Metanephros (tissue), 2 donors: ENCODE data around the gene PSMC2. TPM values are rescaled to one million over a fixed set of nuclear protein-coding genes. Genes with fewer than 3 reads are reported as not detected.

Source experiments
- small RNA-seq: library from RNA; depleted of rRNA; stranded (forward); fragments of <200 nt; gene quantifications from one replicate; pipeline ENCODE3, GENCODE V24; 2014; ENCODE audit warnings: low replicate concordance
- total RNA-seq: library from RNA; depleted of rRNA; stranded (reverse); fragments of >200 nt; gene quantifications from one replicate; pipeline ENCODE4 v1.2.3, GENCODE V29; 2014

The PSMC2 gene
- total RNA-seq: 61.8 TPM

GRCh38 chr7:103347507-103348267 is at the start of gene PSMC2:
PSMC2 (plus strand) TSS chr7:103347643; CDS start chr7:103347712, 69 bp downstream.

GRCh38 chr7:103344453-103345149 is 2.8 kb upstream of the PSMC2 start, which contains the start of gene DNAJC2:
DNAJC2 (minus strand) TSS chr7:103344767; CDS start chr7:103344622, 145 bp downstream.

Small RNA genes within 50 kb of the gene (small RNA-seq; reads per million reads assigned to genes)
- not detected for gene RPS29P16

Other genes with a start within 250 kb of the PSMC2 start
- gene NAPEPLD, start 198.5 kb upstream of the PSMC2 start, total RNA-seq: 47.8 TPM
- 46.2 TPM for gene PMPCB, start 50.2 kb upstream of the PSMC2 start, total RNA-seq
- gene DNAJC2, start 2.9 kb upstream of the PSMC2 start, total RNA-seq: 18.0 TPM
- not detected for gene SLC26A5, start 98.6 kb downstream of the PSMC2 start, total RNA-seq